GM12878 (cell line): ENCODE results near the gene ARAP2. TPM values are rescaled to one million over a fixed set of nuclear protein-coding genes. Genes with fewer than 3 reads are reported as not detected.
A peak's percentile ranks its signal among the peaks of the same experiment; 100 is the strongest.

Experiments used
- ATAC-seq: fragments of 200-7000 bp; cut with Tn5 transposase; 3 replicates; pipeline ENCODE4 v1.9.1; 2020; ENCODE audit warnings: mild to moderate bottlenecking, moderate library complexity
- BruUV-seq: library from RNA; stranded (reverse); fragments of 400-500 nt; replicated peaks from 2 replicates; lab custom pipeline; 2021; lab: Mats Ljungman, UMichigan
- CTCF ChIA-PET: fragments of 300-600 bp; sonication (Branson Sonifier 250); formaldehyde crosslinking; extraction: SDS; loops from one replicate; lab custom pipeline; 2021; ENCODE audit warnings: inconsistent platforms; lab: Yijun Ruan, JAX
- POLR2A ChIA-PET: fragments of 350-600 bp; formaldehyde crosslinking; extraction: SDS; loops from one replicate; lab custom pipeline; 2021; ENCODE audit warnings: inconsistent platforms; lab: Charles Lee
- RAD21 ChIA-PET: fragments of 300-600 bp; sonication (Branson Sonifier 250); formaldehyde crosslinking; loops from one replicate; lab custom pipeline; 2023; ENCODE audit warnings: antibody characterized with exemption; ENCODE audit not compliant: unreplicated experiment; lab: Charles Lee
- SMC1A ChIA-PET: fragments of 300-600 bp; sonication (Branson Sonifier 250); formaldehyde crosslinking; loops from one replicate; lab custom pipeline; 2023; ENCODE audit not compliant: unreplicated experiment, uncharacterized antibody; lab: Charles Lee
- DNase-seq: peaks from one replicate; pipeline ENCODE4 v3.0.0-alpha.2; 2011; ENCODE audit warnings: low read depth, low spot score
- FAIRE-seq: peaks from 3 replicates; lab custom pipeline; 2011; peaks lifted over from hg19 to GRCh38; lab: Jason Lieb, UNC
- H2AFZ ChIP-seq: 2 replicates; pipeline ENCODE4 v1.6.0; 2011; ENCODE audit warnings: low read depth, low read length, control low read depth; ENCODE audit not compliant: control insufficient read depth
- H3K27ac ChIP-seq: 2 replicates; pipeline ENCODE4 v1.5.1; 2011; ENCODE audit warnings: control low read depth; ENCODE audit not compliant: control insufficient read depth, insufficient read depth
- H3K27me3 ChIP-seq, 2 experiments: replicated peaks in 1 of 2; 2 replicates each; pipeline versions ENCODE4 v1.6.0 to v1.6.1; 2011; ENCODE audit warnings: low read length in 1 of 2; ENCODE audit not compliant: control insufficient read depth in 2 of 2, insufficient read depth in 2 of 2
- H3K36me3 ChIP-seq, 2 experiments: 2 replicates each; pipeline ENCODE4 v1.5.1; 2011; ENCODE audit warnings: low read length in 1 of 2; ENCODE audit not compliant: control insufficient read depth in 2 of 2, insufficient read depth in 2 of 2
- H3K4me1 ChIP-seq: 2 replicates; pipeline ENCODE4 v1.6.1; 2011; ENCODE audit warnings: mild to moderate bottlenecking, low read length, moderate library complexity, mixed read lengths; ENCODE audit not compliant: control insufficient read depth, insufficient read depth
- H3K4me2 ChIP-seq: 2 replicates; pipeline ENCODE4 v1.6.0; 2011; ENCODE audit warnings: control low read depth; ENCODE audit not compliant: control insufficient read depth, insufficient read depth
- H3K4me3 ChIP-seq: fragments of 200-600 bp; sonication (generic); 2 replicates; pipeline ENCODE4 v1.5.1; 2016
- H3K79me2 ChIP-seq: 2 replicates; pipeline ENCODE4 v1.6.0; 2011; ENCODE audit warnings: low read length; ENCODE audit not compliant: control insufficient read depth, insufficient read depth
- H3K9ac ChIP-seq: 2 replicates; pipeline ENCODE4 v1.8.0; 2011; ENCODE audit warnings: low read length, control low read depth, mixed read lengths; ENCODE audit not compliant: control insufficient read depth, insufficient read depth
- H3K9me3 ChIP-seq: replicated peaks from 3 replicates; pipeline ENCODE4 v1.5.1; 2011; ENCODE audit warnings: mild to moderate bottlenecking, low read length; ENCODE audit not compliant: control insufficient read depth, insufficient read depth
- H4K20me1 ChIP-seq: 2 replicates; pipeline ENCODE4 v1.6.0; 2011; ENCODE audit not compliant: control insufficient read depth, insufficient read depth
- CBX3 ChIP-seq: fragments of 200-600 bp; sonication (generic); IDR thresholded peaks from 2 replicates; pipeline ENCODE4 v1.6.1; 2016; ENCODE audit warnings: low read depth, borderline replicate concordance
- EGR1 ChIP-seq, 2 experiments: IDR thresholded peaks; 1 replicate in 1 of 2; 2 replicates in 1 of 2; pipeline ENCODE4 v1.6.1; 2011 to 2012; ENCODE audit warnings: low read depth in 2 of 2, low read length in 2 of 2, borderline replicate concordance in 1 of 2, mild to moderate bottlenecking in 1 of 2, moderate library complexity in 1 of 2
- ETV6 ChIP-seq, 2 experiments: fragments of 450-650 bp in 1 of 2; IDR thresholded peaks in 1 of 2; conservative IDR thresholded peaks in 1 of 2; 2 replicates each; pipeline ENCODE4 v1.6.1; 2014; ENCODE audit warnings: antibody characterized with exemption in 1 of 2, borderline replicate concordance in 1 of 2, low read depth in 1 of 2, mild to moderate bottlenecking in 1 of 2, moderate library complexity in 1 of 2
- IRF3 ChIP-seq: fragments of 450-650 bp; IDR thresholded peaks from 2 replicates; pipeline ENCODE4 v1.6.1; 2014; ENCODE audit warnings: mild to moderate bottlenecking
- MYC ChIP-seq: IDR thresholded peaks from 2 replicates; pipeline ENCODE4 v1.6.1; 2011; ENCODE audit warnings: mild to moderate bottlenecking, low read length, moderate library complexity, inconsistent platforms; ENCODE audit not compliant: insufficient read depth, insufficient replicate concordance, insufficient read length, severe bottlenecking
- PKNOX1 ChIP-seq: fragments of 450-650 bp; IDR thresholded peaks from 2 replicates; pipeline ENCODE4 v1.6.1; 2016; ENCODE audit warnings: mild to moderate bottlenecking
- SIN3A ChIP-seq: IDR thresholded peaks from 2 replicates; pipeline ENCODE4 v1.6.1; 2012; ENCODE audit warnings: low read depth, low read length, improper control_type of control experiment
- STAT3 ChIP-seq: IDR thresholded peaks from 2 replicates; pipeline ENCODE4 v1.6.1; 2011; ENCODE audit warnings: low read depth, low read length, improper control_type of control experiment
- YBX1 ChIP-seq: fragments of 450-650 bp; IDR thresholded peaks from 2 replicates; pipeline ENCODE4 v1.6.1; 2016; ENCODE audit warnings: antibody characterized with exemption
- ZBTB33 ChIP-seq: fragments of 450-650 bp; IDR thresholded peaks from 2 replicates; pipeline ENCODE4 v1.6.1; 2017; ENCODE audit warnings: mild to moderate bottlenecking
- WGBS: methylation state at CpG from one replicate; pipeline ENCODE4 v1.1.6; 2016; ENCODE audit warnings: low lambda C conversion rate; ENCODE audit not compliant: insufficient replicate concordance, insufficient coverage; ENCODE audit errors: missing lambda C conversion rate; 5-methylcytosine and 5-hydroxymethylcytosine counted together
- in situ Hi-C: fragments of 300-500 bp; cut with MboI; formaldehyde crosslinking; loops from 9 replicates; pipeline ENCODE4 v1.14.3; 2018; ENCODE audit warnings: mixed read lengths
- intact Hi-C: fragments of 100-400 bp; cut with micrococcal nuclease; formaldehyde crosslinking; loops from one replicate; pipeline ENCODE4 v1.14.2; 2022; ENCODE audit not compliant: unreplicated experiment
- polyA plus RNA-seq, 11 experiments: library from polyadenylated mRNA; depleted of rRNA in 4 of 11; unstranded in 6 of 11; stranded (reverse) in 5 of 11; fragments of >200 nt; fragmentation: Nextera tagmentation in 4 of 11; fragmentation: Illumina TruSeq in 1 of 11; extraction: Ambion mirVana in 4 of 11; extraction: Trizol in 1 of 11; gene quantifications; 1 replicate in 1 of 11; 2 replicates in 10 of 11; pipeline versions ENCODE4 v1.2.1 to v1.2.3, GENCODE V29; 2011 to 2016; ENCODE audit warnings: inconsistent platforms in 2 of 11, missing spikeins in 2 of 11, low read depth in 1 of 11
- total RNA-seq, 4 experiments: library from RNA; depleted of rRNA in 3 of 4; stranded (reverse); fragments of >200 nt in 3 of 4; fragmentation: Illumina TruSeq in 1 of 4; extraction: Trizol in 1 of 4; gene quantifications; 2 replicates each; pipeline versions ENCODE4 v1.2.1 to v1.2.3, GENCODE V29; 2013 to 2021

Gene ARAP2
- total and polyA plus RNA-seq, 10 of the 15 experiments (the other 5 are each of a cell fraction or from before 2014, with no cell fraction given): 5.4 to 36.1 (median 12.2) TPM

- ChIA-PET SMC1A (interaction anchor here (1.5 to 4.5 kb wide), 4 partner anchors 10 to 28 kb away, joined by 7 to 38 read pairs (median 14); no protein-coding TSS in a partner anchor), RAD21 (interaction anchor here (1.7 to 2.3 kb wide), 2 partner anchors 64 to 79 kb away, joined by 4 to 9 read pairs; no protein-coding TSS in a partner anchor), CTCF (interaction anchor here (0.9 to 2.8 kb wide), 3 partner anchors 8 to 24 kb away, joined by 4 to 6 read pairs (median 5); partner anchors contain the start of genes ARAP2 and DTHD1), POLR2A (no interaction called here)
- in situ Hi-C loops: no loop called here
- Histone ChIP-seq H3K27me3 (no peaks in the 10 kb centered on the region), H3K27ac (no peak overlapping the region), H3K4me1 (no peaks in the 10 kb centered on the region), H4K20me1 (no peaks in the 10 kb centered on the region), H3K4me2 (no peak overlapping the region), H3K79me2 (no peaks in the 10 kb centered on the region), H3K9ac (no peak overlapping the region), H3K9me3 (no peaks in the 10 kb centered on the region), H3K4me3 (no peak overlapping the region), H3K36me3 (no peaks in the 10 kb centered on the region), H2AFZ (no peak overlapping the region)
- TF ChIP-seq MYC (no peak), SIN3A (no peak), YBX1 (no peak), CBX3 (no peak), EGR1 (IDR thresholded peaks at IDR 0.05; ENCODE audit: borderline replicate concordance in 1 of 2, low read depth in 2 of 2, low read length in 2 of 2) (no peak), ETV6 (conservative IDR thresholded peaks at IDR 0.05 in 1 of 2, IDR thresholded peaks at IDR 0.05 in 1 of 2; ENCODE audit: borderline replicate concordance in 1 of 2, low read depth in 1 of 2) (no peak), ZBTB33 (no peak), PKNOX1 (no peak), STAT3 (no peak), IRF3 (no peak)
- no TSS peak for BruUV-seq
- no peak for DNase-seq
- ATAC-seq: peak; percentile 84
- 95% methylated on average over 4 of the region's 4 CpGs for WGBS
- no peak for FAIRE-seq
- intact Hi-C loops: no loop called here
Observed at GRCh38 chr4:36269101-36269500, 24.8 kb upstream of the ARAP2 start.
